Inflammatory macrophage treated with lipopolysaccharide for 4 hours (primary cell): Measurements from ENCODE around the gene QSER1.
A peak's percentile ranks its signal among the peaks of the same experiment; 100 is the strongest.
"Not testable (repeated sequence)": the region's sequence is repeated elsewhere in the genome, so short reads cannot be mapped to it uniquely, and the experiment has no call there.

Experiments
- DNase-seq: peaks from one replicate; pipeline ENCODE4 v3.0.0-alpha.2; 2020

QSER1 gene

GRCh38 chr11:32937283-32937682 is 44.7 kb downstream of the QSER1 start:
- not testable (repeated sequence) for DNase-seq

DNA sequence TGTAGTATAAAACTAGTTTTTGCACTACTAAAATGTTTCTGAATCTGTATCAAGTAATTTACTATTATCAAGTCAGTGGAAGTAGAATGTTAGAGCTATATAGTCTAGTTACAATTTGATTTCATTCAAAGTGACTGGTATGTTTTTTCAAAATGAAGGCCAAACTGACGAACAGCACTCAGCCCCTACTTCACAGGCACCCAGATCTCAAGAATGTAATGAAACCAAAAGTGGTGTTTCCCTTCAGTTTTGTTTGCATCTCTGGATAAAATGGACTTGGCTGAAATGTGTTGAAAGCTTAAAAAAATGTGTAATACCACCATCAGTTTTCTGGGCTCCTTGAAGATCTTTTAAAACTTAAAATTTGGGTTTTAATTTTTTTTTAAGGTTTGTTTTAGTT is 46.4 kb downstream of the QSER1 start:
- DNase-seq, result peak; percentile 15

DNA sequence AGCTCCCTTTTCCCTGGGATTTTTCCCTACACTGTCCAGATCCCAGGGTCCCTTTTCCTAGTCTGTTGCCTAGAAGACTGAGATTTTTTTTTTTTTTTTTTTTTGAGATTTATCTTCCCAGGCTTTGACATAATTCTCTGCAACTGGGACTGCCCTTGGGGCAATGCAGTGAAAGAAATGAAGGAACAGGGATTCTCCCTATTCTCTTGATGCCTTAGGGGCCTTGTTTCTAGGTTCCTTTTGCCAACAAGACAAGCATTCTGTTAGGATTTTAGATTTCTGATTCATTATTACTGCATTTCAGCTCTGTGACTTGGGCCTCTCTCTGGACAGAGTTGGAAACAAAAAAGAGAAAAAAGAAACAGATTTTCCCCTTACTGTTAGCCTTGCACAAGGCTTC is 47.3 kb downstream of the QSER1 start:
- DNase-seq, result no peak

GRCh38 chr11:32940865-32941264 is 48.3 kb downstream of the QSER1 start:
- DNase-seq, result peak; percentile 65

GRCh38 chr11:32947978-32948377 is 55.4 kb downstream of the QSER1 start:
- peak; percentile 54 for DNase-seq

DNA sequence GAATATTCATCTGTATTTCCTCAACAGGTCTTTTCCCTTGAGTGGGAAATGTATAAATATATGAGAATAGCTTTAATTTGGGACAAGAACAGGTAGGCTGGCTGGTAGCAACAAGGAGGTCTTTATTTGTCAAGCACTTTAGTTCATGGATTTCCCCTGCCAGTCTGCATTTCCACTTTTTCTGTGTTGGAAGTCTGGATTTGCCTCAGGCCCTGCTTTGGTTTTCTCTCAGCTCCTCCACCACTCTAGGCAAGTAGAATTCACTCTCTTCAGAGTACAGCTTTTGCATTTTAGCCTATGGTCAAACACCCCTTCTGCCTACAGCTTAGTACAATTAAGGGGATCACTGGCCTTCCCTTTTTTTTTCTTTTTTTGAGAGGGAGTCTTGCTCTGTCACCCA is 57.1 kb downstream of the QSER1 start:
- DNase-seq, result no peak

- DNase-seq, result no peak
These were observed 59.8 kb downstream of the QSER1 start for GRCh38 chr11:32952421-32952820.

- no peak for DNase-seq
These were observed 61.1 kb downstream of the QSER1 start for GRCh38 chr11:32953700-32954099.

GRCh38 chr11:32960553-32961164 is 68.0 kb downstream of the QSER1 start:
- peak; percentile 56 for DNase-seq

DNA sequence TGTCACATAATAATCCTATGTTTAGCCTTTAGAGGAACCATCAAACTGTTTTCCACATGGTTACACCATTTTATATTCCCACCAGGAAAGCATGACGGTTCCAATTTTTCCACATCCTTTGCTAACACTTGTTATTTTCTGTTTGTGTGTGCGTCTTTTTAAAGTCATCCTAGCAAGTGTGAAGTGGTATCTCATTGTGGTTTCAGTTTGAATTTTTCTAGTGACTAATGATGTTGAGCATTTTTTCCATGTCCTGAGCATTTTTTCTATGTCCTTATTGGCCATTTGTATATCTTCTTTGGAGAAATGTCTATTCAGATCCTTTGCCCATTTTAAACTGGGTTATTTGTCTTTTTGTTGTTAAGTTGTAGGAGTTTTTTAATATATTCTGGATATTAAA is 69.4 kb downstream of the QSER1 start:
- DNase-seq, result no peak

- DNase-seq, result no peak
These were observed 71.1 kb downstream of the QSER1 start for GRCh38 chr11:32963721-32964120.

DNA sequence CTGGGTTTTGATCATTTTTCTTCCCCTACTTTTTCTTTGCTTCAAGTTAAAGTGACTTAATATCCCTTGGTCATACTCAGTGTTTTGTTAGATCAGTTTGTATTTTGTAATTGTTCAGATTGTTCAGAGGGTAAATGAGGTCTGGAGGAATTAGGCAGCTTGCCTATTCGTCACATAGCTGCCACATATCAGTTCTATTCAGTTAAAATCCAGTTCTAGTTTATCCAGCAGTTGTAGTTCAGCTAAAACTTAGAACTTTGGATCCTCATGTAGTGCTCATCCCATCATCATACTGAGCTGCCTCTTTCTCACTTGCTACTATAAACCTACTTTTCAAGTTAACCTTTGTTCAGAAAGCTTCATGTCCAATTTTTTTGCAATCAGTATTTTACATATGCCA is 75.9 kb downstream of the QSER1 start:
- DNase-seq, result no peak

DNA sequence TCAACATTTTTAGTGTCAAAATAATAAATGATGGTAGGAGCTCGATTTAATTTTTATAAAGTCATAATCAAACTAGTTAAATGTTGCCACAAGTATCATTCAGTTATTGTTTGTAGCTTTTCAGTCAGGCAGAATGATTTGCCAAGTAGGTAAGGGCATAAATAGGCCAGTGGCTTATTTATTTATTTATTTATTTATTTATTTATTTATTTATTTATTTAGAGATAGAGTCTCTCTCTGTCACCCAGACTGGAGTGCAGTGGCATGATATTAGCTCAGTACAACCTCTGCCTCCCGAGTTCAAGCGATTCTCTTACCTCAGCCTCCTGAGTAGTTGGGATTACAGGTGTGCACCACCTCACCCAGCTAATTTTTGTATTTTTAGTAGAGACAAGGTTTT is 79.6 kb downstream of the QSER1 start:
- DNase-seq, result not testable (repeated sequence)

GRCh38 chr11:32972781-32973180 is 80.2 kb downstream of the QSER1 start:
- DNase-seq, result no peak

DNA sequence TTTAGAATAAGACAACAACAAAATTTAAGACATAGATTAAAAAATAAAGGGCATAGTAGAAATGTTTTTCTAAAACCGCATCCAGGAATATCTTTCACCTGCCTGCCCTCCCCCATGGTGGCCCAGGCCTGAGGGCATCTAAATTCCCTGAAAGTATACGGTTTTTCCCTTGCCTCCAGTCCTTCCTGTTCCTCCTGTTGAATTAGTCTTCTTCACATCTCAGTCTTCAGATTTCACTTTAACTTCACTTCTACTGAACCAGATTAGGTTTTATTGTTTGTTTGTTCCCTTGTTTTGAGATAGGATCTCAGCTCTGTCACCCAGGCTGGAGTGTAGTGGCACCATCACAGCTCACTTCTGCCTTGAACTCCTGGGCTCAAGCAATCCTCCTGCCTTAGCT is 90.0 kb downstream of the QSER1 start:
- no peak for DNase-seq

- no peak for DNase-seq
These were observed 90.9 kb downstream of the QSER1 start for GRCh38 chr11:32983506-32983905.

DNA sequence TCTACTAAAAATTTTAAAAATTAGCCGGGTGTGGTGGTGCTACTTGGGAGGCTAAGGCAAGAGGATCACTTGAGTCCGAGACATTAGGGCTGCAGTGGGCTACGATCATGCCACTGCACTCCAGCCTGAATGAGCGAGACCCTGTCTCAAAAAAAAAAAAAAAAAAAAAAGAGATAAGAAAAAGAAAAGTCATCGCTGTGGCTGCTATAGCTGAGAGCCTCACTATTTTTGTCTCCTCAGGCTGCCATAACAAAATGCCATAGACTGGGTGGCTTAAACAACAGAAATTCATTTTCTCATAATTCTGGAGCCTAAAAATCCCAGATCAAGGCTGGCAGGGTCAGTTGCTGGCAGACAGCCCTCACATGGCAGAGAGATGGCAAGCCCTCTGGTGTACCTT is 93.0 kb downstream of the QSER1 start:
- no peak for DNase-seq

GRCh38 chr11:32987851-32988250 is 95.2 kb downstream of the QSER1 start:
- DNase-seq, result no peak

DNA sequence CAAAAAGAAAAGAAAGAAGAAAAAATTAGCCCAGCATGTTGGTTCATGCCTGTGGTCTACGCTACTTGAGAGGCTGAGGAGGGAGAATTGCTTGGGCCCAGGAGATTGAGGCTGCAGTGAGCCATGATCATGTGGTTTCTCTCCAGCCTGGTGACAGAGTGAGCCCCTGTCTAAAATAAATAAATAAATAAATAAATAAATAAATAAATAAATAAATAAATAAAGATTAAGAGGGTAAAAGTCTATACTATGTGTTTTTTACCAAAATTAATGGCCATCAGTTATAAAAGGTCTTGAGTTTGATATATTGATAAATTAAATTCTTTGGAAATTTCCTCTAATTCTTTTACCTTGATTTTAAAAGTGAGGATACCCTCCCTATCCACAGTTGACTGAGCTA is 97.9 kb downstream of the QSER1 start:
- DNase-seq, result no peak

GRCh38 chr11:32991427-32991826 is 98.8 kb downstream of the QSER1 start:
- no peak for DNase-seq

- DNase-seq, result no peak
These were observed 99.3 kb downstream of the QSER1 start for GRCh38 chr11:32991898-32992297.

- no peak for DNase-seq
These were observed 107.6 kb downstream of the QSER1 start for GRCh38 chr11:33000181-33000580.

GRCh38 chr11:33001281-33001680 is 108.7 kb downstream of the QSER1 start:
- no peak for DNase-seq

- DNase-seq, result no peak
These were observed 109.3 kb downstream of the QSER1 start for GRCh38 chr11:33001751-33002542.

GRCh38 chr11:33005175-33005574 is 112.6 kb downstream of the QSER1 start:
- DNase-seq, result no peak
